DOHH2 (cell line): Measurements from ENCODE around the gene TCEAL2.
A peak's percentile ranks its signal among the peaks of the same experiment; 100 is the strongest.

ENCODE experiments used
- CTCF ChIP-seq: fragments of 200-600 bp; sonication (generic); IDR thresholded peaks from one replicate; pipeline ENCODE4 v1.5.1; 2014; ENCODE audit warnings: antibody characterized with exemption, mild to moderate bottlenecking, low read depth, low read length; ENCODE audit not compliant: poor library complexity, severe bottlenecking
- EZH2phosphoT487 ChIP-seq: fragments of 200-600 bp; sonication (generic); IDR thresholded peaks from 2 replicates; pipeline ENCODE4 v1.6.1; 2017; ENCODE audit warnings: borderline replicate concordance, mild to moderate bottlenecking, antibody characterized with exemption, low read length, moderate library complexity, mixed read lengths

GRCh38 chrX:102129473-102129872 is 4.0 kb downstream of the TCEAL2 start:
- TF ChIP-seq CTCF: peak; percentile 44
- TF ChIP-seq EZH2phosphoT487: no peak
